SK-N-SH (cell line): ENCODE measurements around the gene MUC20. TPM values are rescaled to one million over a fixed set of nuclear protein-coding genes. Genes with fewer than 3 reads are reported as not detected.

ENCODE experiments used
- CTCF ChIA-PET: fragments of 300-600, 350-600 bp; formaldehyde crosslinking; extraction: SDS; loops from one replicate; lab custom pipeline; 2021; lab: Yijun Ruan, JAX
- POLR2A ChIA-PET: fragments of 350-600 bp; sonication (Branson Sonifier 250); formaldehyde crosslinking; extraction: SDS; loops from one replicate; lab custom pipeline; 2020; ENCODE audit warnings: antibody characterized with exemption, inconsistent platforms; lab: Yijun Ruan, JAX
- DNase-seq: peaks from one replicate; pipeline ENCODE4 v3.0.0; 2012
- H2AFZ ChIP-seq: fragments of 200-600 bp; sonication (generic); 2 replicates; pipeline ENCODE4 v1.8.1; 2016; ENCODE audit warnings: antibody characterized with exemption, mild to moderate bottlenecking, low read depth
- H3F3A ChIP-seq: fragments of 200-600 bp; sonication (generic); replicated peaks from 2 replicates; pipeline ENCODE3; 2016; ENCODE audit warnings: antibody characterized with exemption, mild to moderate bottlenecking; ENCODE audit not compliant: insufficient read depth
- H3K27ac ChIP-seq, 2 experiments: fragments of 200-500 bp in 1 of 2; fragments of 200-600 bp in 1 of 2; sonication (Bioruptor generic) in 1 of 2; sonication (generic), shearing (Covaris generic) in 1 of 2; 2 replicates each; pipeline versions ENCODE4 v1.5.1 to v1.6.1; 2014 to 2016; ENCODE audit warnings: low read depth in 2 of 2, inconsistent platforms in 1 of 2, low read length in 1 of 2, mild to moderate bottlenecking in 1 of 2, mixed read lengths in 1 of 2
- H3K27me3 ChIP-seq: fragments of 200-600 bp; sonication (generic), shearing (Covaris generic); 2 replicates; pipeline ENCODE4 v1.6.1; 2016; ENCODE audit warnings: mixed run types; ENCODE audit not compliant: insufficient read depth
- H3K36me3 ChIP-seq, 2 experiments: fragments of 200-500 bp in 1 of 2; fragments of 200-600 bp in 1 of 2; sonication (Bioruptor generic) in 1 of 2; sonication (generic) in 1 of 2; replicated peaks in 1 of 2; 2 replicates each; pipeline versions ENCODE3 to v1.5.1; 2014 to 2016; ENCODE audit warnings: low read length in 1 of 2, mild to moderate bottlenecking in 1 of 2; ENCODE audit not compliant: insufficient read depth in 2 of 2, control insufficient read depth in 1 of 2
- H3K4me1 ChIP-seq, 2 experiments: fragments of 200-500 bp in 1 of 2; fragments of 200-600 bp in 1 of 2; sonication (Bioruptor generic) in 1 of 2; sonication (generic), shearing (Covaris generic) in 1 of 2; 2 replicates each; pipeline versions ENCODE4 v1.5.1 to v1.6.1; 2014 to 2016; ENCODE audit warnings: low read depth in 1 of 2, low read length in 1 of 2, mixed run types in 1 of 2; ENCODE audit not compliant: insufficient read depth in 2 of 2, control insufficient read depth in 1 of 2
- H3K4me2 ChIP-seq: fragments of 200-600 bp; sonication (generic), shearing (Covaris generic); 2 replicates; pipeline ENCODE4 v1.6.1; 2017; ENCODE audit warnings: mixed run types
- H3K4me3 ChIP-seq, 2 experiments: fragments of 200-500 bp in 1 of 2; fragments of 200-600 bp in 1 of 2; sonication (Bioruptor generic) in 1 of 2; sonication (generic), shearing (Covaris generic) in 1 of 2; 2 replicates each; pipeline versions ENCODE4 v1.5.1 to v1.8.1; 2014 to 2016; ENCODE audit warnings: low read depth in 2 of 2, inconsistent platforms in 1 of 2, low read length in 1 of 2, mild to moderate bottlenecking in 1 of 2, mixed read lengths in 1 of 2, moderate library complexity in 1 of 2
- H3K79me2 ChIP-seq: fragments of 200-600 bp; sonication (generic); 2 replicates; pipeline ENCODE4 v1.8.1; 2017; ENCODE audit warnings: mild to moderate bottlenecking; ENCODE audit not compliant: insufficient read depth
- H3K9ac ChIP-seq: fragments of 200-600 bp; sonication (generic); 2 replicates; pipeline ENCODE4 v1.6.1; 2017; ENCODE audit warnings: mixed run types
- H3K9me2 ChIP-seq: fragments of 200-600 bp; sonication (generic); 2 replicates; pipeline ENCODE4 v1.6.1; 2017; ENCODE audit warnings: mixed run types
- H3K9me3 ChIP-seq: fragments of 200-600 bp; sonication (generic); 2 replicates; pipeline ENCODE4 v1.6.1; 2017; ENCODE audit warnings: mixed run types, mild to moderate bottlenecking, moderate library complexity
- H4K20me1 ChIP-seq: fragments of 200-600 bp; sonication (generic); 2 replicates; pipeline ENCODE4 v1.6.1; 2017; ENCODE audit warnings: mild to moderate bottlenecking, mixed run types; ENCODE audit not compliant: insufficient read depth
- ELF1 ChIP-seq: IDR thresholded peaks from 2 replicates; pipeline ENCODE4 v1.4.0; 2012
- FOSL2 ChIP-seq: IDR thresholded peaks from 2 replicates; pipeline ENCODE4 v1.4.0; 2012; ENCODE audit warnings: low read depth, mild to moderate bottlenecking, moderate library complexity, borderline replicate concordance
- FOXJ3 ChIP-seq: sonication (generic); formaldehyde crosslinking; IDR thresholded peaks from 2 replicates; pipeline ENCODE4 v1.5.1; 2020; ENCODE audit warnings: mild to moderate bottlenecking, missing genetic modification reagents
- JUND ChIP-seq: IDR thresholded peaks from 2 replicates; pipeline ENCODE4 v1.4.0; 2012
- NFIC ChIP-seq: IDR thresholded peaks from 2 replicates; pipeline ENCODE4 v1.4.0; 2012; ENCODE audit warnings: borderline replicate concordance
- RAD21 ChIP-seq: IDR thresholded peaks from 2 replicates; pipeline ENCODE4 v1.6.1; 2012; ENCODE audit warnings: mild to moderate bottlenecking, low read length
- RCOR1 ChIP-seq: fragments of 150-350 bp; IDR thresholded peaks from 2 replicates; pipeline ENCODE4 v1.6.1; 2017; ENCODE audit warnings: antibody characterized with exemption, low read length
- RFX5 ChIP-seq: IDR thresholded peaks from 2 replicates; pipeline ENCODE4 v1.6.1; 2012; ENCODE audit warnings: mild to moderate bottlenecking, improper control_type of control experiment, low read length
- SMC3 ChIP-seq: IDR thresholded peaks from 2 replicates; pipeline ENCODE4 v1.6.1; 2012; ENCODE audit warnings: low read depth, low read length, improper control_type of control experiment
- TCF12 ChIP-seq: IDR thresholded peaks from 2 replicates; pipeline ENCODE4 v1.4.0; 2012
- TEAD4 ChIP-seq: IDR thresholded peaks from 2 replicates; pipeline ENCODE4 v1.4.0; 2012; ENCODE audit warnings: mild to moderate bottlenecking, borderline replicate concordance; ENCODE audit not compliant: insufficient read depth
- WGBS: methylation state at CpG from one replicate; pipeline ENCODE4 v1.1.6; 2017; ENCODE audit warnings: low lambda C conversion rate; 5-methylcytosine and 5-hydroxymethylcytosine counted together
- polyA plus RNA-seq, 3 experiments: library from polyadenylated mRNA; depleted of rRNA; stranded (reverse); fragments of >200 nt; gene quantifications; 2 replicates each; pipeline ENCODE4 v1.2.3, GENCODE V29; 2012
- TF ChIP-seq, protein P1 (sequence below): IDR thresholded peaks from 2 replicates; pipeline ENCODE4 v1.4.0; 2012; ENCODE audit warnings: low read depth
- TF ChIP-seq, protein P2 (sequence below): IDR thresholded peaks from 2 replicates; pipeline ENCODE4; 2012

Gene MUC20
- polyA plus RNA-seq, 1 of the 3 experiments (the other 2 are of a cell fraction), result 0.31 TPM

GRCh38 chr3:195696632-195697278 is 24.0 kb upstream of the MUC20 start:
- H3K4me3 ChIP-seq, result no peak overlapping the region
- DNase-seq, result no peak
- no peak overlapping the region for H3K9ac ChIP-seq
- no peak overlapping the region for H3K4me2 ChIP-seq
- ChIA-PET CTCF (interaction anchor here (1.1 kb wide), 1 partner anchor 153 kb away, joined by 3 read pairs; no protein-coding TSS in a partner anchor), POLR2A (no interaction called here)
- peaks cover 0 to 10% of the 10 kb centered on the region in 2 experiments; a peak in 1 of 4 replicates for H3K4me1 ChIP-seq
- H3K9me2 ChIP-seq, result no peaks in the 10 kb centered on the region
- no peaks in the 10 kb centered on the region for H4K20me1 ChIP-seq
- H3F3A ChIP-seq, result peaks cover 3% of the 10 kb centered on the region
- no peak for TF ChIP-seq FOXJ3 (CRISPR knock-in tag)
- no peak for TF ChIP-seq NFIC
- no peak for TF ChIP-seq RAD21
- 92% methylated on average over 23 of the region's 31 CpGs for WGBS
- H3K79me2 ChIP-seq, result no peaks in the 10 kb centered on the region
- H3K27me3 ChIP-seq, result no peaks in the 10 kb centered on the region
- no peak overlapping the region for H2AFZ ChIP-seq
- no peak overlapping the region for H3K27ac ChIP-seq
- peaks cover 17 to 22% of the 10 kb centered on the region in 2 experiments for H3K36me3 ChIP-seq
- H3K9me3 ChIP-seq, result no peaks in the 10 kb centered on the region

DNA sequence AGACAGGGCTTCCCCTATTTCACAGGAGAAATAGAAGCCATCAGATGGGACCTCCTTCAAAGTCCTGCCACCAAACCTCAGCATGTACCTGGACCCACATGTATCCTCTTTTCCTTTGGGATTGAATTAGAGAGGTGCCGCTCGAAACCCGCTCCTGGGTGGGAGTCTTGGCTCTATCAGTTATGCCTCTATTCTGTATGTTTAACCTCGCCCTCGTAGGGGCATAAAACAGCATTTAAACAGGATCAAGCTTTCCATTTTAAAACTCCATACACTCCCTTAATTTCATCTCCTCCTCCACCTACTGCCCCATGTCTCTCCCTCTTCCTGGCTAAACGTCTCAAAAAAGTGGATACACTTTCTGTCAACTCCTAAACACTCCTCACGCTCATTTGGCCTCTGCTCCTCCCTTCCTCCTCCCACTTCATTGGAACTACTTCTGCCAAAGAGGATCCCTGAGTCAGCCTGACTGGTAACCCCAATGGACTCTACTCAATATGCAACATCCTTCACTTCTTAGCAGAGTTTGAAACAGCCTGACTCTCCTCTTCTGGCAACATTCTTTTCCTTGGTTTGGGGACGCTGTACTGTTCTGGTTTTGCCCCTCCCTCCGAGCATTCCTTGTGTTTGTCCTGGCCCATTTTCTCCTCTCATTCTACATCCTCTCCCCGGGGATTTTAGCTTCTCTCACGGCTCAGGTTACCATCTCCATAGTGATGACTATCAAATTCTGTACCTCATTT is 23.0 kb upstream of the MUC20 start:
- H3K27ac ChIP-seq, result peak overlapping the region in 1 of 2 experiments; percentile 24; a peak in 1 of 4 replicates
- no peaks in the 10 kb centered on the region for H3K9me3 ChIP-seq
- peaks cover 3% of the 10 kb centered on the region for H3F3A ChIP-seq
- no peaks in the 10 kb centered on the region for H3K9me2 ChIP-seq
- no peak overlapping the region for H3K4me2 ChIP-seq
- 75% methylated on average over 11 of the region's 11 CpGs for WGBS
- H3K4me3 ChIP-seq, result no peak overlapping the region
- no peaks in the 10 kb centered on the region for H3K27me3 ChIP-seq
- no peak overlapping the region for H3K9ac ChIP-seq
- DNase-seq, result no peak
- 0 out of 2 replicates have a peak, but pooled peaks have one; percentile 15 for TF ChIP-seq FOSL2
- peak; percentile 5; the same call in 1 of the 2 replicates for TF ChIP-seq JUND
- TF ChIP-seq TCF12, result no peak
- TF ChIP-seq, all 33 proteins: peak for 2
- no peaks in the 10 kb centered on the region for H3K79me2 ChIP-seq
- H2AFZ ChIP-seq, result no peak overlapping the region
- H4K20me1 ChIP-seq, result no peaks in the 10 kb centered on the region
- peaks cover 9 to 18% of the 10 kb centered on the region in 2 experiments for H3K36me3 ChIP-seq
- CTCF ChIA-PET, result interaction anchor here (1.1 kb wide), 1 partner anchor 152 kb away, joined by 3 read pairs; no protein-coding TSS in a partner anchor
- peaks cover 0 to 10% of the 10 kb centered on the region in 2 experiments; a peak in 1 of 4 replicates for H3K4me1 ChIP-seq
- POLR2A ChIA-PET, result no interaction called here

- Histone ChIP-seq H3K36me3 (peaks cover 6 to 17% of the 10 kb centered on the region in 2 experiments), H3K27me3 (no peaks in the 10 kb centered on the region), H4K20me1 (no peaks in the 10 kb centered on the region), H3K27ac (peak overlapping the region in 1 of 2 experiments; percentile 24; a peak in 1 of 4 replicates), H3K9me3 (no peaks in the 10 kb centered on the region), H3K4me1 (peaks cover 0 to 10% of the 10 kb centered on the region in 2 experiments; a peak in 1 of 4 replicates), H3K9ac (no peak overlapping the region), H3K4me2 (no peak overlapping the region), H3K4me3 (no peak overlapping the region), H3K9me2 (no peaks in the 10 kb centered on the region), H2AFZ (no peak overlapping the region), H3F3A (peaks cover 3% of the 10 kb centered on the region), H3K79me2 (no peaks in the 10 kb centered on the region)
- 89% methylated on average over 4 of the region's 4 CpGs for WGBS
- POLR2A ChIA-PET, result no interaction called here
- DNase-seq, result no peak
- CTCF ChIA-PET, result no interaction called here
- TF ChIP-seq RFX5 (no peak), FOXJ3 (CRISPR knock-in tag) (no peak), SMC3 (no peak), JUND (no peak), RCOR1 (no peak), TEAD4 (no peak), ELF1 (no peak)
- TF ChIP-seq, protein P1, sequence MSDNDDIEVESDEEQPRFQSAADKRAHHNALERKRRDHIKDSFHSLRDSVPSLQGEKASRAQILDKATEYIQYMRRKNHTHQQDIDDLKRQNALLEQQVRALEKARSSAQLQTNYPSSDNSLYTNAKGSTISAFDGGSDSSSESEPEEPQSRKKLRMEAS, result no peak
- TF ChIP-seq, protein P2, sequence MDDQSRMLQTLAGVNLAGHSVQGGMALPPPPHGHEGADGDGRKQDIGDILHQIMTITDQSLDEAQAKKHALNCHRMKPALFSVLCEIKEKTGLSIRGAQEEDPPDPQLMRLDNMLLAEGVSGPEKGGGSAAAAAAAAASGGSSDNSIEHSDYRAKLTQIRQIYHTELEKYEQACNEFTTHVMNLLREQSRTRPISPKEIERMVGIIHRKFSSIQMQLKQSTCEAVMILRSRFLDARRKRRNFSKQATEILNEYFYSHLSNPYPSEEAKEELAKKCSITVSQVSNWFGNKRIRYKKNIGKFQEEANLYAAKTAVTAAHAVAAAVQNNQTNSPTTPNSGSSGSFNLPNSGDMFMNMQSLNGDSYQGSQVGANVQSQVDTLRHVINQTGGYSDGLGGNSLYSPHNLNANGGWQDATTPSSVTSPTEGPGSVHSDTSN, result no peak
These were observed 22.5 kb upstream of the MUC20 start for GRCh38 chr3:195698325-195698646.
